Activated CD8-positive, alpha-beta memory T cell treated with anti-CD3 and anti-CD28 coated beads, Interleukin-2, amount 10 ng/mL, durations not matched to agents 7 days and 5 days (primary cell): ENCODE results near the gene ARHGAP15. TPM values are rescaled to one million over a fixed set of nuclear protein-coding genes. Genes with fewer than 3 reads are reported as not detected.

Experiments
- ATAC-seq: fragments of 150-1000 bp; cut with Tn5 transposase; one replicate; pipeline ENCODE4 v1.10.0; 2021; ENCODE audit warnings: moderate library complexity
- CTCF ChIA-PET: fragments of 350-600 bp; sonication (Branson Sonifier 250); formaldehyde crosslinking; loops from one replicate; lab custom pipeline; 2021; ENCODE audit warnings: antibody characterized with exemption; lab: Charles Lee
- DNase-seq: peaks from one replicate; pipeline ENCODE4 v3.0.0-alpha.2; 2020
- H3K27ac Mint-ChIP-seq: one replicate; pipeline ENCODE4 v1.8.0; 2021; ENCODE audit warnings: mild to moderate bottlenecking, mixed read lengths
- H3K27me3 Mint-ChIP-seq: one replicate; pipeline ENCODE4 v1.8.0; 2021; ENCODE audit warnings: mixed read lengths
- H3K36me3 Mint-ChIP-seq: one replicate; pipeline ENCODE4 v1.8.0; 2021; ENCODE audit warnings: mild to moderate bottlenecking, mixed read lengths
- H3K4me1 Mint-ChIP-seq: one replicate; pipeline ENCODE4 v1.8.0; 2021; ENCODE audit warnings: mixed read lengths
- H3K4me3 Mint-ChIP-seq: one replicate; pipeline ENCODE4 v1.8.0; 2021; ENCODE audit warnings: mild to moderate bottlenecking, moderate library complexity, mixed read lengths
- H3K9me3 Mint-ChIP-seq: one replicate; pipeline ENCODE4 v1.8.0; 2022; ENCODE audit warnings: low read depth, mixed read lengths
- total RNA-seq, 2 experiments: library from RNA; stranded (reverse); gene quantifications; one replicate each; pipeline ENCODE4 v1.2.3, GENCODE V29; 2021

The ARHGAP15 gene
- total RNA-seq, 2 experiments from 2014 or later: 101 to 152 TPM

- ATAC-seq (no peak), DNase-seq (no peak)
- Mint-ChIP-seq H3K9me3 (no peaks in the 10 kb centered on the region), H3K27me3 (no peaks in the 10 kb centered on the region), H3K4me1 (peaks cover 8% of the 10 kb centered on the region), H3K27ac (no peak overlapping the region), H3K36me3 (peaks cover 26% of the 10 kb centered on the region), H3K4me3 (no peak overlapping the region)
- CTCF ChIA-PET: no interaction called here
These were observed 486.3 kb downstream of the ARHGAP15 start for GRCh38 chr2:143615562-143615961.

GRCh38 chr2:143616452-143616851, 487.2 kb downstream of the ARHGAP15 start:
- Mint-ChIP-seq H3K27ac (no peak overlapping the region), H3K4me1 (peaks cover 8% of the 10 kb centered on the region), H3K36me3 (peaks cover 23% of the 10 kb centered on the region), H3K4me3 (no peak overlapping the region), H3K27me3 (no peaks in the 10 kb centered on the region), H3K9me3 (no peaks in the 10 kb centered on the region)
- DNase-seq (no peak), ATAC-seq (no peak)
- CTCF ChIA-PET: no interaction called here

GRCh38 chr2:143617803-143618415, 488.7 kb downstream of the ARHGAP15 start:
- H3K4me1 Mint-ChIP-seq: peaks cover 8% of the 10 kb centered on the region
- ATAC-seq (no peak), DNase-seq (no peak)
- no peak overlapping the region for H3K4me3 Mint-ChIP-seq
- H3K9me3 Mint-ChIP-seq: no peaks in the 10 kb centered on the region
- no peak overlapping the region for H3K27ac Mint-ChIP-seq
- H3K36me3 Mint-ChIP-seq: peaks cover 27% of the 10 kb centered on the region
- no peaks in the 10 kb centered on the region for H3K27me3 Mint-ChIP-seq
- CTCF ChIA-PET: no interaction called here

- peaks cover 11% of the 10 kb centered on the region for H3K4me1 Mint-ChIP-seq
- ATAC-seq (no peak), DNase-seq (no peak)
- no peak overlapping the region for H3K4me3 Mint-ChIP-seq
- H3K27ac Mint-ChIP-seq: no peak overlapping the region
- peaks cover 56% of the 10 kb centered on the region for H3K36me3 Mint-ChIP-seq
- peaks cover 9% of the 10 kb centered on the region for H3K9me3 Mint-ChIP-seq
- CTCF ChIA-PET: no interaction called here
- no peaks in the 10 kb centered on the region for H3K27me3 Mint-ChIP-seq
These were observed 492.9 kb downstream of the ARHGAP15 start for GRCh38 chr2:143622106-143622505.

GRCh38 chr2:143623231-143623908, 494.2 kb downstream of the ARHGAP15 start:
- Mint-ChIP-seq H3K9me3 (peaks cover 9% of the 10 kb centered on the region), H3K36me3 (peaks cover 62% of the 10 kb centered on the region), H3K4me3 (no peak overlapping the region), H3K27ac (no peak overlapping the region), H3K4me1 (peaks cover 11% of the 10 kb centered on the region), H3K27me3 (no peaks in the 10 kb centered on the region)
- ATAC-seq (no peak), DNase-seq (no peak)
- CTCF ChIA-PET: no interaction called here

- H3K4me1 Mint-ChIP-seq: peaks cover 11% of the 10 kb centered on the region
- no peaks in the 10 kb centered on the region for H3K27me3 Mint-ChIP-seq
- CTCF ChIA-PET: no interaction called here
- H3K27ac Mint-ChIP-seq: no peak overlapping the region
- H3K9me3 Mint-ChIP-seq: peaks cover 9% of the 10 kb centered on the region
- ATAC-seq (no peak), DNase-seq (no peak)
- no peak overlapping the region for H3K4me3 Mint-ChIP-seq
- H3K36me3 Mint-ChIP-seq: peaks cover 66% of the 10 kb centered on the region
These were observed 494.7 kb downstream of the ARHGAP15 start for GRCh38 chr2:143623909-143624260.

- no peak for DNase-seq
- Mint-ChIP-seq H3K27me3 (no peaks in the 10 kb centered on the region), H3K4me1 (peaks cover 14% of the 10 kb centered on the region), H3K9me3 (peaks cover 9% of the 10 kb centered on the region), H3K4me3 (no peak overlapping the region), H3K27ac (no peak overlapping the region), H3K36me3 (peaks cover 66% of the 10 kb centered on the region)
- CTCF ChIA-PET: no interaction called here
- no peak for ATAC-seq
These were observed 500.1 kb downstream of the ARHGAP15 start for GRCh38 chr2:143629340-143629739.

- DNase-seq: no peak
- peaks cover 61% of the 10 kb centered on the region for H3K36me3 Mint-ChIP-seq
These were observed 503.6 kb downstream of the ARHGAP15 start for GRCh38 chr2:143632751-143633374.

GRCh38 chr2:143633419-143633818, 504.2 kb downstream of the ARHGAP15 start:
- no peak for DNase-seq
- H3K27ac Mint-ChIP-seq: no peak overlapping the region
- no peak overlapping the region for H3K4me3 Mint-ChIP-seq
- peaks cover 4% of the 10 kb centered on the region for H3K9me3 Mint-ChIP-seq
- peaks cover 55% of the 10 kb centered on the region for H3K36me3 Mint-ChIP-seq
- H3K27me3 Mint-ChIP-seq: no peaks in the 10 kb centered on the region
- CTCF ChIA-PET: no interaction called here
- ATAC-seq: no peak
- H3K4me1 Mint-ChIP-seq: peaks cover 2% of the 10 kb centered on the region

More at GRCh38 chr2:143632751-143633374, 503.6 kb downstream of the ARHGAP15 start:
- CTCF ChIA-PET: no interaction called here
- H3K4me3 Mint-ChIP-seq: no peak overlapping the region
- no peak for ATAC-seq
- no peak overlapping the region for H3K27ac Mint-ChIP-seq
- no peaks in the 10 kb centered on the region for H3K27me3 Mint-ChIP-seq
- peaks cover 4% of the 10 kb centered on the region for H3K9me3 Mint-ChIP-seq
- peaks cover 2% of the 10 kb centered on the region for H3K4me1 Mint-ChIP-seq

GRCh38 chr2:143635302-143635701, 506.1 kb downstream of the ARHGAP15 start:
- peaks cover 2% of the 10 kb centered on the region for H3K4me1 Mint-ChIP-seq
- peaks cover 52% of the 10 kb centered on the region for H3K36me3 Mint-ChIP-seq
- CTCF ChIA-PET: no interaction called here
- H3K9me3 Mint-ChIP-seq: peaks cover 4% of the 10 kb centered on the region
- DNase-seq (no peak), ATAC-seq (no peak)
- H3K27me3 Mint-ChIP-seq: no peaks in the 10 kb centered on the region
- no peak overlapping the region for H3K27ac Mint-ChIP-seq
- no peak overlapping the region for H3K4me3 Mint-ChIP-seq

GRCh38 chr2:143635936-143636335, 506.7 kb downstream of the ARHGAP15 start:
- ATAC-seq: no peak
- Mint-ChIP-seq H3K27ac (no peak overlapping the region), H3K36me3 (peaks cover 53% of the 10 kb centered on the region), H3K9me3 (peaks cover 4% of the 10 kb centered on the region), H3K4me3 (no peak overlapping the region), H3K4me1 (peaks cover 2% of the 10 kb centered on the region), H3K27me3 (no peaks in the 10 kb centered on the region)
- CTCF ChIA-PET: no interaction called here
- no peak for DNase-seq

GRCh38 chr2:143640826-143641225, 511.6 kb downstream of the ARHGAP15 start:
- Mint-ChIP-seq H3K4me3 (no peak overlapping the region), H3K9me3 (peaks cover 4% of the 10 kb centered on the region), H3K27ac (no peak overlapping the region), H3K27me3 (no peaks in the 10 kb centered on the region), H3K4me1 (no peaks in the 10 kb centered on the region), H3K36me3 (peaks cover 41% of the 10 kb centered on the region)
- CTCF ChIA-PET: interaction anchor here (0.7 kb wide), 1 partner anchor 69 kb away, joined by 3 read pairs; no protein-coding TSS in a partner anchor
- ATAC-seq: no peak
- DNase-seq: no peak

- H3K4me1 Mint-ChIP-seq: no peaks in the 10 kb centered on the region
- H3K27ac Mint-ChIP-seq: no peak overlapping the region
- no peak overlapping the region for H3K4me3 Mint-ChIP-seq
- peaks cover 6% of the 10 kb centered on the region for H3K9me3 Mint-ChIP-seq
- ATAC-seq (no peak), DNase-seq (no peak)
- peaks cover 32% of the 10 kb centered on the region for H3K36me3 Mint-ChIP-seq
- CTCF ChIA-PET: no interaction called here
- no peaks in the 10 kb centered on the region for H3K27me3 Mint-ChIP-seq
These were observed 516.9 kb downstream of the ARHGAP15 start for GRCh38 chr2:143645921-143646645.
